WTC11 (cell line): Measurements from ENCODE around the gene S100A7. TPM values are rescaled to one million over a fixed set of nuclear protein-coding genes. Genes with fewer than 3 reads are reported as not detected.

ENCODE experiments used
- ATAC-seq: fragments of 200-7000 bp; cut with Tn5 transposase; 2 replicates; pipeline ENCODE4 v1.10.0; 2021; ENCODE audit warnings: mild to moderate bottlenecking, moderate library complexity
- CTCF ChIA-PET: fragments of 300-600 bp; sonication (Branson Sonifier 250); formaldehyde crosslinking; loops from one replicate; lab custom pipeline; 2021; ENCODE audit warnings: antibody characterized with exemption; lab: Charles Lee
- POLR2A ChIA-PET: fragments of 350-600 bp; sonication (Branson Sonifier 250); formaldehyde crosslinking; loops from one replicate; lab custom pipeline; 2021; ENCODE audit warnings: antibody characterized with exemption; lab: Charles Lee
- DNase-seq: peaks from one replicate; pipeline ENCODE4 v3.0.0; 2021; ENCODE audit warnings: low spot score
- H3K27ac Mint-ChIP-seq: 2 replicates; pipeline ENCODE4 v1.8.0; 2021; ENCODE audit warnings: mixed read lengths
- H3K27me3 Mint-ChIP-seq: 2 replicates; pipeline ENCODE4 v1.8.0; 2021; ENCODE audit warnings: low read depth, mild to moderate bottlenecking, moderate library complexity, mixed read lengths
- H3K36me3 Mint-ChIP-seq: 2 replicates; pipeline ENCODE4 v1.8.0; 2021; ENCODE audit warnings: mixed read lengths
- H3K4me1 Mint-ChIP-seq: 2 replicates; pipeline ENCODE4 v1.8.0; 2022; ENCODE audit warnings: mixed read lengths
- H3K4me3 Mint-ChIP-seq: 2 replicates; pipeline ENCODE4 v1.8.0; 2021; ENCODE audit warnings: mild to moderate bottlenecking, moderate library complexity, mixed read lengths
- H3K9me3 Mint-ChIP-seq: 2 replicates; pipeline ENCODE4 v1.8.0; 2021; ENCODE audit warnings: mixed read lengths
- CBFB ChIP-seq: sonication (generic); formaldehyde crosslinking; IDR thresholded peaks from 2 replicates; pipeline ENCODE4 v1.8.1; 2022; ENCODE audit warnings: mild to moderate bottlenecking, low read depth, missing genetic modification reagents
- EMX1 ChIP-seq: fragments of 250-450 bp; sonication (Bioruptor Pico); IDR thresholded peaks from 2 replicates; pipeline ENCODE4 v1.8.0; 2021; ENCODE audit warnings: mild to moderate bottlenecking
- ETV6 ChIP-seq: sonication (generic); formaldehyde crosslinking; IDR thresholded peaks from 2 replicates; pipeline ENCODE4 v1.8.1; 2022; ENCODE audit warnings: mild to moderate bottlenecking, missing genetic modification reagents
- FOXJ3 ChIP-seq: sonication (generic); formaldehyde crosslinking; IDR thresholded peaks from 2 replicates; pipeline ENCODE4 v1.9.0; 2021; ENCODE audit warnings: missing genetic modification reagents, mild to moderate bottlenecking, borderline replicate concordance
- GABPB1 ChIP-seq: sonication (generic); formaldehyde crosslinking; IDR thresholded peaks from 2 replicates; pipeline ENCODE4 v1.8.1; 2023; ENCODE audit warnings: mild to moderate bottlenecking, missing genetic modification reagents
- JAZF1 ChIP-seq: fragments of 250-450 bp; sonication (Bioruptor Pico); IDR thresholded peaks from 2 replicates; pipeline ENCODE4 v1.9.0; 2021; ENCODE audit warnings: moderate library complexity, mild to moderate bottlenecking, inconsistent platforms
- NFE2L1 ChIP-seq: sonication (generic); formaldehyde crosslinking; IDR thresholded peaks from 2 replicates; pipeline ENCODE4 v1.8.1; 2023; ENCODE audit warnings: missing genetic modification reagents
- SMAD3 ChIP-seq: sonication (generic); formaldehyde crosslinking; IDR thresholded peaks from 2 replicates; pipeline ENCODE4 v1.8.0; 2022; ENCODE audit warnings: missing genetic modification reagents, mild to moderate bottlenecking, borderline replicate concordance
- STAT6 ChIP-seq: sonication (generic); formaldehyde crosslinking; conservative IDR thresholded peaks from 2 replicates; pipeline ENCODE4 v1.8.1; 2023; ENCODE audit warnings: mild to moderate bottlenecking, low read depth, missing genetic modification reagents, moderate library complexity
- ZNF416 ChIP-seq: fragments of 250-450 bp; sonication (Bioruptor Pico); IDR thresholded peaks from 2 replicates; pipeline ENCODE4 v1.9.0; 2021; ENCODE audit warnings: mild to moderate bottlenecking, inconsistent platforms
- total RNA-seq: library from RNA; stranded (reverse); gene quantifications from 3 replicates; pipeline ENCODE4 v1.2.3, GENCODE V29; 2021
- TF ChIP-seq, protein P1 (sequence below): fragments of 250-450 bp; sonication (Bioruptor Pico); IDR thresholded peaks from 2 replicates; pipeline ENCODE4 v2.1.2; 2022; ENCODE audit warnings: mild to moderate bottlenecking, moderate library complexity
- TF ChIP-seq, protein P2 (sequence below): sonication (generic); formaldehyde crosslinking; IDR thresholded peaks from 2 replicates; pipeline ENCODE4 v1.8.0; 2022; ENCODE audit warnings: mild to moderate bottlenecking, missing genetic modification reagents
- TF ChIP-seq, protein P3 (sequence below): sonication (generic); formaldehyde crosslinking; IDR thresholded peaks from 2 replicates; pipeline ENCODE4 v1.8.0; 2022; ENCODE audit warnings: missing genetic modification reagents
- TF ChIP-seq, protein P4 (sequence below): sonication (generic); formaldehyde crosslinking; IDR thresholded peaks from 2 replicates; pipeline ENCODE4 v1.8.0; 2022; ENCODE audit warnings: mild to moderate bottlenecking, missing genetic modification reagents

S100A7 gene
- total RNA-seq, 1 experiment from 2014 or later: not detected

DNA sequence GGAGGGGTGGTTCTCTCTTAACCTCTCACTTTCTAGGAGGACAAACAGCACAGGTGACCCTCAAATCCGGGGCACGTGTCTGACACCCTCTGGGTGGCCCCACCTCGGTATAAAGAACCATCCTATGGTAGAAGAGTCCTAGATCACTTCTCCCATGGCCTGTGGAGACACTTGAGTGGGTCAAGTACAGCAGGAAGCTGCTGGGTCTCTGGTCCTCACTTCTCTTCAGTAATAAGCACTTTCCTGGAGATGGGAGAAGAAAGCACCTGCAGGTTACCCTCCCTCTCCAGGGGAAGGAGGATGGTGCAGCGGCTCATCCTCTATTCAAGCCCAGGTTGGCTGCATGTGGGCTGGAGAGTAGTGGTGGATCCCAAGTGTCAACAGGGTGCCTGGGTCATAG is 17.0 kb downstream of the S100A7 start:
- H3K4me1 Mint-ChIP-seq: no peaks in the 10 kb centered on the region
- ATAC-seq (no peak), DNase-seq (no peak)
- no peak overlapping the region for H3K4me3 Mint-ChIP-seq
- TF ChIP-seq NFE2L1 (CRISPR knock-in tag) (no peak), JAZF1 (CRISPR knock-in tag) (no peak), SMAD3 (CRISPR knock-in tag) (no peak)
- H3K27me3 Mint-ChIP-seq: peaks cover 13% of the 10 kb centered on the region
- H3K9me3 Mint-ChIP-seq: peaks cover 8% of the 10 kb centered on the region
- no peaks in the 10 kb centered on the region for H3K36me3 Mint-ChIP-seq
- H3K27ac Mint-ChIP-seq: no peak overlapping the region
- ChIA-PET POLR2A (no interaction called here), CTCF (no interaction called here)

DNA sequence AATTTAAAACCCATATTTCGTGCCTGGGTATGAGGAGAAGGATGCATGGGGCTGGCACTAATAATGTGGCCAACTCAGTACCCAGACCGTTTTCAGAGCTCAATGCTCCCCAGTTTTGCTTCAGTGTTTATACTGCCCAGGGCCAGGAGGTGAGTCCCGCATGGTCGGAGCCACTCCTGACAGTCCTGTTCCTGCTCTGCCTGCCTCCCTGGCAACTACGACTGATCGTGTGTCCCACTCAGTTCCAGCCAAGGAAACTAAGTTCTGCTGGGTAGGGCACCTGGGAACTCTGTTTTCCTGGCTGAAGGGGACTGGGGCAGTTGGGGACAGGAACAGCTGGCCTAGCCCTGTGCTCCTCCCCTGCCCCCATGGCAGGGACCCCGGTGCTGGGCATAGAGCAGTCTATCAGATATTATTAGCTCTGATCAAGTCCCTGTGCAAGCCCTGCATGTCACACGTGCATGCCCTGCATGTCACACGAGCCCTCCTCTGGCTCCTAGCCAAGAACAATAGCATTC is 19.2 kb downstream of the S100A7 start:
- H3K36me3 Mint-ChIP-seq: no peaks in the 10 kb centered on the region
- no peak for TF ChIP-seq ZNF416 (CRISPR knock-in tag)
- no peak overlapping the region for H3K4me3 Mint-ChIP-seq
- ATAC-seq: no peak
- DNase-seq: no peak
- ChIA-PET CTCF (interaction anchor here (0.6 to 1.5 kb wide), 4 partner anchors 25 to 157 kb away, joined by 3 read pairs; no protein-coding TSS in a partner anchor), POLR2A (no interaction called here)
- H3K9me3 Mint-ChIP-seq: peaks cover 8% of the 10 kb centered on the region
- peaks cover 11% of the 10 kb centered on the region; the same call in 1 of the 2 replicates for H3K27me3 Mint-ChIP-seq
- no peak overlapping the region for H3K27ac Mint-ChIP-seq
- no peaks in the 10 kb centered on the region for H3K4me1 Mint-ChIP-seq

- ATAC-seq (no peak), DNase-seq (no peak)
- no peak overlapping the region for H3K4me3 Mint-ChIP-seq
- H3K27me3 Mint-ChIP-seq: peaks cover 7% of the 10 kb centered on the region
- no peak overlapping the region for H3K27ac Mint-ChIP-seq
- peaks cover 8% of the 10 kb centered on the region for H3K9me3 Mint-ChIP-seq
- TF ChIP-seq, protein P1, sequence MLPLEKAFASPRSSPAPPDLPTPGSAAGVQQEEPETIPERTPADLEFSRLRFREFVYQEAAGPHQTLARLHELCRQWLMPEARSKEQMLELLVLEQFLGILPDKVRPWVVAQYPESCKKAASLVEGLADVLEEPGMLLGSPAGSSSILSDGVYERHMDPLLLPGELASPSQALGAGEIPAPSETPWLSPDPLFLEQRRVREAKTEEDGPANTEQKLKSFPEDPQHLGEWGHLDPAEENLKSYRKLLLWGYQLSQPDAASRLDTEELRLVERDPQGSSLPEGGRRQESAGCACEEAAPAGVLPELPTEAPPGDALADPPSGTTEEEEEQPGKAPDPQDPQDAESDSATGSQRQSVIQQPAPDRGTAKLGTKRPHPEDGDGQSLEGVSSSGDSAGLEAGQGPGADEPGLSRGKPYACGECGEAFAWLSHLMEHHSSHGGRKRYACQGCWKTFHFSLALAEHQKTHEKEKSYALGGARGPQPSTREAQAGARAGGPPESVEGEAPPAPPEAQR (CRISPR knock-in tag): no peak
- TF ChIP-seq GABPB1 (CRISPR knock-in tag) (no peak), ETV6 (no peak), JAZF1 (CRISPR knock-in tag) (no peak), CBFB (CRISPR knock-in tag) (no peak), FOXJ3 (CRISPR knock-in tag) (no peak), STAT6 (no peak), EMX1 (CRISPR knock-in tag) (no peak)
- TF ChIP-seq, protein P2, sequence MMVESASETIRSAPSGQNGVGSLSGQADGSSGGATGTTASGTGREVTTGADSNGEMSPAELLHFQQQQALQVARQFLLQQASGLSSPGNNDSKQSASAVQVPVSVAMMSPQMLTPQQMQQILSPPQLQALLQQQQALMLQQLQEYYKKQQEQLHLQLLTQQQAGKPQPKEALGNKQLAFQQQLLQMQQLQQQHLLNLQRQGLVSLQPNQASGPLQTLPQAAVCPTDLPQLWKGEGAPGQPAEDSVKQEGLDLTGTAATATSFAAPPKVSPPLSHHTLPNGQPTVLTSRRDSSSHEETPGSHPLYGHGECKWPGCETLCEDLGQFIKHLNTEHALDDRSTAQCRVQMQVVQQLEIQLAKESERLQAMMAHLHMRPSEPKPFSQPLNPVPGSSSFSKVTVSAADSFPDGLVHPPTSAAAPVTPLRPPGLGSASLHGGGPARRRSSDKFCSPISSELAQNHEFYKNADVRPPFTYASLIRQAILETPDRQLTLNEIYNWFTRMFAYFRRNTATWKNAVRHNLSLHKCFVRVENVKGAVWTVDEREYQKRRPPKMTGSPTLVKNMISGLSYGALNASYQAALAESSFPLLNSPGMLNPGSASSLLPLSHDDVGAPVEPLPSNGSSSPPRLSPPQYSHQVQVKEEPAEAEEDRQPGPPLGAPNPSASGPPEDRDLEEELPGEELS: no peak
- TF ChIP-seq, protein P3, sequence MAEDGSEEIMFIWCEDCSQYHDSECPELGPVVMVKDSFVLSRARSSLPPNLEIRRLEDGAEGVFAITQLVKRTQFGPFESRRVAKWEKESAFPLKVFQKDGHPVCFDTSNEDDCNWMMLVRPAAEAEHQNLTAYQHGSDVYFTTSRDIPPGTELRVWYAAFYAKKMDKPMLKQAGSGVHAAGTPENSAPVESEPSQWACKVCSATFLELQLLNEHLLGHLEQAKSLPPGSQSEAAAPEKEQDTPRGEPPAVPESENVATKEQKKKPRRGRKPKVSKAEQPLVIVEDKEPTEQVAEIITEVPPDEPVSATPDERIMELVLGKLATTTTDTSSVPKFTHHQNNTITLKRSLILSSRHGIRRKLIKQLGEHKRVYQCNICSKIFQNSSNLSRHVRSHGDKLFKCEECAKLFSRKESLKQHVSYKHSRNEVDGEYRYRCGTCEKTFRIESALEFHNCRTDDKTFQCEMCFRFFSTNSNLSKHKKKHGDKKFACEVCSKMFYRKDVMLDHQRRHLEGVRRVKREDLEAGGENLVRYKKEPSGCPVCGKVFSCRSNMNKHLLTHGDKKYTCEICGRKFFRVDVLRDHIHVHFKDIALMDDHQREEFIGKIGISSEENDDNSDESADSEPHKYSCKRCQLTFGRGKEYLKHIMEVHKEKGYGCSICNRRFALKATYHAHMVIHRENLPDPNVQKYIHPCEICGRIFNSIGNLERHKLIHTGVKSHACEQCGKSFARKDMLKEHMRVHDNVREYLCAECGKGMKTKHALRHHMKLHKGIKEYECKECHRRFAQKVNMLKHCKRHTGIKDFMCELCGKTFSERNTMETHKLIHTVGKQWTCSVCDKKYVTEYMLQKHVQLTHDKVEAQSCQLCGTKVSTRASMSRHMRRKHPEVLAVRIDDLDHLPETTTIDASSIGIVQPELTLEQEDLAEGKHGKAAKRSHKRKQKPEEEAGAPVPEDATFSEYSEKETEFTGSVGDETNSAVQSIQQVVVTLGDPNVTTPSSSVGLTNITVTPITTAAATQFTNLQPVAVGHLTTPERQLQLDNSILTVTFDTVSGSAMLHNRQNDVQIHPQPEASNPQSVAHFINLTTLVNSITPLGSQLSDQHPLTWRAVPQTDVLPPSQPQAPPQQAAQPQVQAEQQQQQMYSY (CRISPR knock-in tag): no peak
- TF ChIP-seq, protein P4, sequence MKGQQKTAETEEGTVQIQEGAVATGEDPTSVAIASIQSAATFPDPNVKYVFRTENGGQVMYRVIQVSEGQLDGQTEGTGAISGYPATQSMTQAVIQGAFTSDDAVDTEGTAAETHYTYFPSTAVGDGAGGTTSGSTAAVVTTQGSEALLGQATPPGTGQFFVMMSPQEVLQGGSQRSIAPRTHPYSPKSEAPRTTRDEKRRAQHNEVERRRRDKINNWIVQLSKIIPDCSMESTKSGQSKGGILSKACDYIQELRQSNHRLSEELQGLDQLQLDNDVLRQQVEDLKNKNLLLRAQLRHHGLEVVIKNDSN (CRISPR knock-in tag): no peak
- ChIA-PET POLR2A (no interaction called here), CTCF (no interaction called here)
- H3K36me3 Mint-ChIP-seq: no peaks in the 10 kb centered on the region
- H3K4me1 Mint-ChIP-seq: no peaks in the 10 kb centered on the region
These were observed 21.2 kb downstream of the S100A7 start for GRCh38 chr1:153439273-153439672.
